ENCODE data around the gene CLDN6.

The CLDN6 gene

DNA sequence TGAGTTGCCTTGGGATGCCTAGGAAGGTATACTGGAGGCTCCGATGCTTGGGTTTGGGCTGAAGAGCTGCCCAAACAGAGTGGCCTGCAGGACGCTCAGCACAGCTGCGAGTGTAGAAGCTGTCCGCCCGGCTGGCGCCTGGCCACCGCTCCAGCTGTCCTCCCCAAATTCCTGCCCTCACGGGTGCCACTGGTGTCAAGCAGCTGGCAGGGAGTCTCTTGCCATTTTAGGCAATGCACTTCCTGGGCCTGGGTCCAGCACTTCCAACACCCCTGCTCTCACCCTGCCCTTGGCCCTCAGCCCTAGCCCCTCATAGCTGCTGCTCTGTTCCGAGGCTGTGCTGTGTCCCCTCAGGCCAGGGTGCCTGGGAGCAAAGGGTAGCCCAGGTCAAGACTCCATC is 32.5 kb downstream of the CLDN6 start:
- no peak for FAIRE-seq

DNA sequence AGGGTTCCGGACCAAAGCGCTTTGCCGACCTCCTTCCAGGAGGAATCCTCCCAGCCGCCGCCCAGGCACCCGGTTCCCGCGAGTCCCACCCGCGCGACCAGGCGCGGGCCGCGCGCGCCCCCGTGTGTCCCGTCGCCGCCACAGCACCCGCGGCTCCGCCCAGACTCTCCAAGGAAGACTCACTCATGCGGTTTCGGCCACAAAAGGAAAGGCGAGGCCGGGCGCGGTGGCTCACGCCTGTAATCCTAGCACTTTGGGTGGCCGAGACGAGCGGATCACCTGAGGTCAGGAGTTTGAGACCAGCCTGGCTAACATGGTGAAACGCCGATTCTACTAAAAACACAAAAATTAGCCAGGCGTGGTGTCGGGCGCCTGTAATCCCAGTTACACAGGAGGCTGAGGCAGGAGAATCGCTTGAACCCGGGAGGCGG is 34.3 kb downstream of the CLDN6 start:
- no peak for FAIRE-seq

DNA sequence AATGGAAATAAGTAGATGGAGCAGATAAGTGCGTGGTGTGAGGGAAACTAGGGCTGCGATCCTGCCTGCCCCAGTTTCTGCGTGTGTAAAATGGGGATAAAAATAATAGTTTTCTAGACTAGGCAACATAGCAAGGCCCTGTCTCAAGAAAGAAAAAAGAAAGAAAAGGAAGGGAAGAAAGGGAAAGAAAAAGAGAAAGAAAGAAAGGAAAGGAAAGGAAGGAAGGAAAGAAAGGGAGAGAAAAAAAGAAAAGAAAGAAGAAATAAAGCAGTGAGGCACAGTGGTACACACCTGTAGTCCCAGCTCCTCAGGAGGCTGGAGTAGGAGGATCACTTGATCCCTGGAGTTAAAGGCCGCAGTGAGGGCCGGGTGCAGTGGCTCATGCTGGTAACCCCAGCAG is 35.6 kb downstream of the CLDN6 start:
- no peak for FAIRE-seq

DNA sequence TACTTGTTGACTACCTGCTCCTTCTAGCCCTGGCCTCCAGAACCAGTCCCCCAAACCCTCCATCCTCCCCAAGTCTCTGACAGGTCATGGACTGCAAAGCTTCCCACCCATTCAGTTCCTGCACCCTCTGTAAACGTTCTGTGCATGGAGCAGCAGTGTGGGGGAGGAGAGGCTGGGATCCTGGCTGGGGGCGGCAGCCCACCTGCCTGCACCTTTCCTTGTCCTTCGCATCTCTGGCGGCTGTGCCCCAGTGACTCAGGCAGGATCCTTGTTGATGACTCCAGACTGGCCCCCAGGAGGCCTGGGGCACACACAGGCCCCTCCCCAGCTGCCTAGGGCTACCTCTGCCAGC is 36.1 kb downstream of the CLDN6 start:
- no peak for FAIRE-seq

DNA sequence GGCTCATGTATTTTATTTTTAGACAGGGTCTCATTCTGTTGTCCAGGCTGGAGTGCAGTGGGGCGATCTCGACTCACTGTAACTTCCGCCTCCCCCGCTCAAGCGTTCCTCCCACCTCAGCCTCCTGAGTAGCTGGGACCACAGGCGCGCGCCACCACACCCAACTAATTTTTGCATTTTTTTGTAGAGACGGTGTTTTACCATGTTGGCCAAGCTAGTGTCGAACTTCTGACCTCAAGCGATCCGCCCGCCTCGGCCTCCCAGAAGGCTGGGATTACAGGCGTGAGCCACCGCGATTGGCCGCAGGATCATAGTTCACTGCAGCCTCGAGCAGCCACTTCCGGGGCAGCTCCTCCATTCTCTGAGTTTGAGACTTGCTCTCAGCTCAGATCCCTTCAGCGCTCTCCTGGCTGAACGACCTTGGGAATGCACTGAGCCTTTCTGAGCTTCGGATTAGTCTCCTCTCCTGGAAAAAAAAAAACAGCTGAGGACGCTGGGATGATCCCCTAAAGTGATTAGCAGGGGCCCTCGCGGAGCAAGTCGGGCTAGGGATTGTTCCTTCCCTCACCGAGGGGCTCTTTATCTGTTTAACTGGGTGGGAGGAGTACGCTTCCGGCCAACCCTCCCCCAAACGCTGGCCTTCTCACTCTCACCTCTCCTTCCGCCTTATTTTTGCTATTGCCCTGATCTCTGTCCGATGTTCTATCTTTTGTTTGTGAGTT is 36.6 kb downstream of the CLDN6 start:
- FAIRE-seq = no peak

DNA sequence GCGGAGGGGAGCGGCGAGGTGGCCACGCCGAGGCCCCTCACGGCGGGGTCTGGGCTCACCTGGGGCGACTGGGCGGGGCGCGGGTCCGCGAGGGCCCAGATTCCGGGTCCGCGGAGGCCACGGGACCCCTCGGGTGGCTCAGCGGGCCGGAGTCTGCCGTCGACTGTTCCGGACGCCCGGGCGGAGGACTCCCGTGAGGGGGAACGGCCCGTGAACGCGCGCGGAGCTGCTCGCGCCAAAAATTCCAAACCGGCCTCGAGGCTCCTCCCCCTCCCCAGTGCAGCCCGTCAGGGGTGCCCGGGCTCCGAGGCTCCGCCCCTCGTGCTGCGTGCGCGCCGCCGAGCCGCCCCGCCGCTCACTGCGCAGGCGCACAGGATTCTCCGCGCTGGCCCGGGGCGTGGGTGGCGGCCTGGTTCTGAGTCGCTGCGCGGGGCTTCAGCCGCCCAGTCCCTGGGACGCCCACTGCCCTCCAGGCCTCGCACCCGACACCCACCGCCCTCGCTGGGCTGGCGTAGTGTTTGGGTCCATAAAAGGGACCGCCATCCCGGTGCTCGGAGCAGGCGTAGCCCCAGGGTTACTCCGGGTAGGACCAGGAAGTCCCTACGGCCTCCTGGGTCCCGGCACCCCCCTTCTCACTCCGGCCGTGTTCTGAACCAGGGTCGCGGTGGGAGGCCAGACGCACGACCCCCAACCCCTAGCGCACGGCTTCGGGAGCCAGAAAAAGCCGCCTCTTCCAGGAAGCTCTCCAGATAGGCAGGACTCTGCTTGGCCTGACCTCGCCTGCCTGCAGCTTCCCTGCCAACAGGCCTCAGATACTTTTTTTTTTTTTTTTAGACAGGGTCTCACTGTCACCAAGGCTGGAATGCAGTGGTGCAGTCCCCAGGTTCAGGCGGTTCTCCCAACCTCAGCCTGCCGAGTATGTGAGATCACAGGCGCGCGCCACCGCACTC is 37.5 kb downstream of the CLDN6 start, which contains the start of gene PKMYT1:
Gene PKMYT1, minus strand, starts transcription at position 220 of the 950 bp plus-strand sequence. CDS start 789 bp downstream, outside the sequence.
- no peak for FAIRE-seq

DNA sequence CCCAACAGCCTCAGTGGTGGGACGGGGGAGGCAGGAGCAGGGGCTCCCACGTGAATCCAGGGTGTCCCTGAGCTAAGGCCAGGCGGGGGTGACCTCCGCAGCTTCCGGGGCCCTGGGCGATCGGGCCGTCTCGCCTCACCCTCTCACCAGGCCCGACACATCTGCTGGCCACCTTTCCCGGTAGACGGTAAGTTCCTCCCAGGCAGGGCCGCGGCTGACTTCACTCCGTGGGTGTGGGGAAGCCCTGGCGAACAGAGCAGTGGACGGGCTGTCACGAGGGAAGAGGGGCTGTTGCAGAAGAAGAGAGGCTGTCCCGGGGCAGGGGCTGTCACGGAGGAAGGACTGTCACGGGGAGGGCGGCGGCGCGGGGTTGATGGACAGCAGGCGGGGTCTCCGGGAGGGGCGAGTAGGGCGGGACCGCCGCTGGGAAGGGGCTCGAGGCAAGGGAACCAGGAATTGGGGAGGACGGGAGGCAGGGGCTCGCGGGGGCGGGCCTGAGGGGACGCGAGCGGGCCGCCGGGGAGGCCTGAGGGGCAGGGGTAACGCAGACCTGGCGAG is 38.2 kb downstream of the CLDN6 start:
- no peak for FAIRE-seq

DNA sequence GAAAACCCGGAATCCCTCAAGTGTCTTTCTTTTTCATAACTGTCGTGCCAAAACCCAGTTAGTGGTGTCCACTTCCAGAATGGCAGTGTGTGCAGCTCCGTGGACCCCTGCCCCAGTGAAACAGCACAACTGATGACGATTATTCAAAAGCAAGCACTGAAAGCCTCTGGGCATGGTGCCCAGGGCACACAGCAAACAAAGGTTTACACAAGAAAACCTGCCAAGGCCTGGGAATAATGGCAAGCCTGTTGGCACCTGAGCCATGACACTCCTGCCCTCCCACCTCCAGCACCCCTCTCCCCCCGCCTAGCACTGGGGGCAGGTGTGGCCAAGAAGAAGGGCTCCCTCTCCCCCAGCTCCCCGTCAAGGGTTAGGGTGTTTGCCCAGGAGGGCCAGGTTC is 40.5 kb downstream of the CLDN6 start:
- no peak for FAIRE-seq

DNA sequence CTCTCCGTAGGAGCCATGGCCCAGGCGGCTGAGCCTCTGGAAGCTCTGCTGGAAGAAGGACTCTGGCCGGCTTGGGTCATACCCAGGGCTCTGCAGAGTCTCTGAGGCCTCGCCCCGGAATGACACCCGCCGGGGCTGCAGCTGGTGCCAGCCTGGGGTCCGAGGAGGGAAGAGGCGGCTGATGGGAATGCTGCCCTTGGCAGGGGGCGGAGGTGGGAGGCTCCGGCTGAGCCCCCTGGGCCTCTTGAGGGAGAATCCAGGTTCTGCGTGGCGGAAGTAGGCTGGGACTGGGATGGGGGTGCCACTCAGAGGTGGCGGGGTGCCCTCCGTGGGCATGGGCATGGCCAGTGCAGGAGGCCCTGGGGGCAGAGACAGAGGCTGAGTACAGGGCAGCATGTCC is 41.3 kb downstream of the CLDN6 start:
- no peak for FAIRE-seq

DNA sequence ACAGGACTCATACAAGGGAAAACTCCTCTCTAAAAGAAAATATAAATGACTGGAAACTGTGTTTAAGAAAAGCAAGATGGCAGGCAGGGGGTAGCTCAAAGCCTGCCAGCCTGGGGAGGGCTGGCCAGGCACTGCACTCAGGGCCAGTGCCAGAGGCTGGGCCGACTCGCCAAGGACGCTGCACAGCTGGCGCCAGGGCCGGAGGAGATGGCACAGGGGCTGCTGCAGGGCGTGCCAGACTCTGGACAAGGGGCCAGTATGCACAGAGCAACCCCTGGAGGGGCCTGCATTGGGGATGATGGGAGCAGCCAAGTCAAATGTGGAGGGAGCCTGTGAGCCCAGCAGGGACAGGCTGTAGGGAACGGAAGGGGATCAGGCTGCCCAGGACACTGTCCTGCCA is 41.8 kb downstream of the CLDN6 start:
- no peak for FAIRE-seq

DNA sequence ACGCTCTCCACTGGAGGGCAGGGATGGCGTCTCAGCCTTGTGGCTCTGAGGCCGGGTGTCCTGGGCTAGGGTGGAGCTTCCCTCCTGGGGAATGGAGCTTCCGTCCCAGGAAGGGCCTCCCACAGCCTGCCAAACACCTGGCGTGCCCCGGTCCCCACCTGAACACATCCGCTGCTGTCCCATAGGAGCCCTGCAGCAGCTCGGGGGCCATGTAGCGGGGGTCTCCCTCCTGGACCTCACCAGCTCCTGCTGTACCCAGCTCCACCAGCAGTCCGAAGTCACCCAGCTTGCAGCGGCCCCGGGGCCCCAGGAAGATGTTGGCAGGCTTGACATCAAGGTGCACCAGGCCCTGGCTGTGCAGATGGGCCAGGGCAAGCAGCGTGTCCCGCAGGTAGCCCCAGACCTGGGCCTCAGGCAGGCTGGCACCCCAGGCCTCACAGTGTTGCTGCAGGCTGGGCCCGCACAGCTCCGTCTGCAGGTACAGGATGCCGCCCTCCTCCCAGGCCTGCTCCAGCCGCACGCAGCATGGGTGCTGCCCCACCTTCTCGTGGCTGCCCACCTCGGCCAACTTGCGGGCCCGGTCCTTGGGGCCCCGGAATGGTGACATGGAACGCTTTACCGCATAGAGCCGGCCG is 42.7 kb downstream of the CLDN6 start:
- no peak for FAIRE-seq

DNA sequence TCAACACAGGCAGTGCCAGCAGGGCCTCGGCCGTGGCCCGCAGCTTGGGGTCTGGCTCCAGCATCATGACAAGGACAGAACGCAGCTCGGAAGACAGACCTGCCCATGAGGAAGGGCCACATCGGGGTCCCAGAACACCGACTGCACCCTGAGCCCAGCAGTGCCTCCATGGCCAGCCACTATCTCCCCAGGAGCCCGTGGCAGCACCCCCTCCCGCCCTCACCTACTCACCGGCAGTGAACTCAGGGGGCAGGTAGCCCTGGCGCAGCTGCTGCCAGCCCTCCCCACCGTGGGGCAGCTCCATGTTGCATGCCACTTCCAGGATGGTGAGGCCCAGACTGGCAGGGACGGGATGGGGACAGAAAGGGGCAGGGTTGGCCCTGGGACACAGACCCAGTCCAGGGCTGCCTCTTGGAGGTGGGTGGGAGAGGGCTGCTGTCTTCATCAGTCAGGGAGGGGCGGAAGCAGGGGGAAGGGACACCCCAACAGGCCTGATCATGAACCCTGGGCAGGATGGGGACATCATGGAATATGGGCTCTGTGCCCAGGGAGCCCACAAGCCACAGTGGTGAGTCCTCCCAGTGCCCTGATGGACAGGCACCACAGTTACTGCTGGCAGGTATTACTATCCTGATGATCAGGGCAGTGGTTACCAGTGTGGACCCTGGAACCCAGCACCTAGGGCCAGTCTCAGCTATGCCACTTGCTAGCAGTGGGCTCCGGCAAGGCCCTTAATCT is 43.5 kb downstream of the CLDN6 start:
- no peak for FAIRE-seq

DNA sequence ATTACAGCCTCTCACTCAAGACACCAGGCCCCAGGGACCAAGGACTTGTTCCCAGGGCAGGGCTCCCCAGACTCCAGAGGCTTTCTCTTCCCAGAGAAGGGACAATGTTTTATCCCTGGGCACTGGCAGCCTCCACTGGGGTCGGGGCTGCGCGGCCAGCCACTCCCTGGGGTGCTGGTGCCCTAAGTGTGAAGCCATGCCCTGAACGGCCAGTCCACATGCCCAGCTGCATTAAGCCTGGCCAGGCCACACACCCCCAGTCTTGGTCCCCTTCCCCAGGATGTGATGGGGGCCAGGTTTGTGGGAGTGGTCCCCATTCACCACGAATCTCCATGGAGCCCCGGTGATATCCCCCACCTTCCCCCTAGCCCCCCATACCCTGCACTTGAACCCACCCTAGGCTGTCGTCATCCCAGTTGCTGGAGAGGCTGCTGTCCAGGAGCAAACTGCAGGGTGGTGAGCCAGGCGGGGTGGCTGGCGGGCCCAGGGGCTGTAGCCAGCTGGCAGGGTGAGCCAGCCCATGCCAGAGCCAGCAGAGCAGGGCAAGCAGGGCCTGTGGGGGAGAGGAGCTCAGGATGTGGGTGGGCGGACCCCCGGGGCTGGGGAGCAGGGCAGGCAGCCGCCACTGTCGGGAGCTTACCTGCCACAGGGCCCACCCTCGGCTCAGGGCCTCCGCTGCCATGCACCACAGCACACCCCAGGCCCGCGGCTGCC is 44.2 kb downstream of the CLDN6 start:
- no peak for FAIRE-seq

DNA sequence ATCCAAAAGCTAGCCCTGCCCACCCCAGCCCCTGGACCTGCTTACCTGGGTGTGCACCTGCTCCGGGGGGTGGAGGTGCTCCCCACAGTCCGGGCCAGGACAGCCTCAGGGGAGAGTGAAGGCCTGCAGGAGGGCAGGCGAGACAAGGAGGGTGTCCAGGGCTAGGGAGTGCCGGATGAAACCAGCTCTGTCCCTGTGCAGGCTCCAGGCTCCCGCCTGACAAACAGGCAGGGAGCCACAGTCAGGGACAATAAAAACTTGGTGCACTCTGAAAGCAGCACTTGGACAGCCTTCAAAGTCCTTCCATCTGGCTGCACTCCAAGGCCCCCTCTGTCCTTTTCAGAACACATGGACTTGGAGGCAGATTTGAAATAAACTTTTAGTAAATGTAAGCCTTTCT is 44.9 kb downstream of the CLDN6 start:
- no peak for FAIRE-seq

DNA sequence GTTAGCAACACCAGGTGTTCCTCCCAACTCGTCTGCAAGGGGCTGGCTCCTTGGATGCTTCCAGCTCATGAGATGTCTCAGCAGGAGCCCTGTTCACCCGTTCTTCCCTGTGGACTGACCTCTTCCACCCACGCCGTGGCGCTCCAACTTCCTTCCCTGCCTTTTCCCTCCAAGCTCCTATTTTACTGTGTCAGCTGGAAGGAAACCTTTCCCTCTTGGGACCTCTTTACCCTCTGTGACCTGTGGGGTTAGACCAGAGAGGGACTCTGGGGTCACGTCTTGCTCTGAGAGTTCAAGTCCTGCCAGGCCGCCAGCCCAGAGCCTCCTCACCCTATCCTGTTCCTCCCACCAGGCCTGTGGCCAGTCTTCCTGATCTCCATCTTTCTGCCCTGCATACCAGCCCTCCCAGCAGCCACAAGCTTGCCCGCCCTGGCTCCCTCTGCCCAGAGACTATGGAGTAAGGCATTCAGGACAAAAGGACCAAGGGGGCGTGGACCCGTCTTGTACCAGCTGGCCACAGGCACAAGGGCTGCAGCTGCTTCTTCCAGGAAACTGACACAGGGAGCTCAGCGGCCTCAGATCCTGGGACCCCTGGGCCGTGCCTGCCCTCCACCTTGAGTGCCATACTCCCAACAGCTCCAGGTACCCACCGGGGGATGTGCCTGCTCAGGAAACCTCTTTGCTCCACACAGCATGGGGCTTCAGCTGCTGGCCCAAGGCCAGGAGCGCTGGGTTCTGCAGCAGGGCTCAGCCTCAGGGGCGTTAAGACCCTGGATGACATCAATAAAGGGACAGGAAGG is 45.8 kb downstream of the CLDN6 start:
- FAIRE-seq = no peak

DNA sequence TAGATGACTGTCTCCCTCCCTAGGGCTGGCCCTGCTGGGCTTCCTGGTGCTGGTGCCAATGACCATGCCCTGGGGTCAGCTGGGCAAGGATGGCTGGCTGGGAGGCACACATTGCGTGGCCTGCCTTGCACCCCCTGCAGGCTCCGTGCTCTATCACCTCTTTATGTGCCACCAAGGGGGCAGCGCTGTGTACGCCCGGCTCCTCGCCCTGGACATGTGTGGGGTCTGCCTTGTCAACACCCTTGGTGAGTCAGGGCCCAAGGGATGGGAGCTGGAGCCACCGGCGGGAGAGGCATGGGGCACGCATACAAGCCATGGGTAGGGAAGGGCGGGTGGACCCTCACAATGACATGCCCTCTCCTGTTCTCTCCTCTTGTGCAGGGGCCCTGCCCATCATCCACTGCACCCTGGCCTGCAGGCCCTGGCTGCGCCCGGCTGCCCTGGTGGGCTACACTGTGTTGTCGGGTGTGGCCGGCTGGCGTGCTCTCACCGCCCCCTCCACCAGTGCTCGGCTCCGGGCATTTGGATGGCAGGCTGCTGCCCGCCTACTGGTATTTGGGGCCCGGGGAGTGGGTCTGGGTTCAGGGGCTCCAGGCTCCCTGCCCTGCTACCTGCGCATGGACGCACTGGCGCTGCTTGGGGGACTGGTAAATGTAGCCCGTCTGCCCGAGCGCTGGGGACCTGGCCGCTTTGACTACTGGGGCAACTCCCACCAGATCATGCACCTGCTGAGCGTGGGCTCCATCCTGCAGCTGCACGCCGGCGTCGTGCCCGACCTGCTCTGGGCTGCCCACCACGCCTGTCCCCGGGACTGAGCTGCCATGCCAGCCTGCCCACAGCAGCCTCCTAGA is 46.6 kb downstream of the CLDN6 start:
- FAIRE-seq = no peak

DNA sequence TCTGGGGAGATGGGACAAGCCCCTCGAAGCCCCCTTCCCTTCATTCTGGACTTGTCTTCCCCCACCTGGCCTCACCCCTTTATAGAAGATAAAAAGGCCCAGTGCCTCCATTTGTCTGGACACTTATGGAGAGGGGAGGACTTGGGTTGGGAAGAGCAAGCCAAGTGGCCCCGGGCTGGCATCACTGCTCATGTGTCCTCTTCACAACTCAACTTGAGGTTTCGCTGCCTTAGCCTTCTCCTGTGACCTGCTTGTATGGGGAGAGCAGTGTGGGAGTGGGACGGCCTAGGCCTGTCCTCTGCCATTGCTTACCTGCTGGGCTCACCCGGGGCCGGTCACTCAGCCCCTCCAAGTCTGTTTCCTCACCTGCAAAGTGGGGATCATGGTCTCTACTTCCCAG is 47.4 kb downstream of the CLDN6 start:
- no peak for FAIRE-seq

DNA sequence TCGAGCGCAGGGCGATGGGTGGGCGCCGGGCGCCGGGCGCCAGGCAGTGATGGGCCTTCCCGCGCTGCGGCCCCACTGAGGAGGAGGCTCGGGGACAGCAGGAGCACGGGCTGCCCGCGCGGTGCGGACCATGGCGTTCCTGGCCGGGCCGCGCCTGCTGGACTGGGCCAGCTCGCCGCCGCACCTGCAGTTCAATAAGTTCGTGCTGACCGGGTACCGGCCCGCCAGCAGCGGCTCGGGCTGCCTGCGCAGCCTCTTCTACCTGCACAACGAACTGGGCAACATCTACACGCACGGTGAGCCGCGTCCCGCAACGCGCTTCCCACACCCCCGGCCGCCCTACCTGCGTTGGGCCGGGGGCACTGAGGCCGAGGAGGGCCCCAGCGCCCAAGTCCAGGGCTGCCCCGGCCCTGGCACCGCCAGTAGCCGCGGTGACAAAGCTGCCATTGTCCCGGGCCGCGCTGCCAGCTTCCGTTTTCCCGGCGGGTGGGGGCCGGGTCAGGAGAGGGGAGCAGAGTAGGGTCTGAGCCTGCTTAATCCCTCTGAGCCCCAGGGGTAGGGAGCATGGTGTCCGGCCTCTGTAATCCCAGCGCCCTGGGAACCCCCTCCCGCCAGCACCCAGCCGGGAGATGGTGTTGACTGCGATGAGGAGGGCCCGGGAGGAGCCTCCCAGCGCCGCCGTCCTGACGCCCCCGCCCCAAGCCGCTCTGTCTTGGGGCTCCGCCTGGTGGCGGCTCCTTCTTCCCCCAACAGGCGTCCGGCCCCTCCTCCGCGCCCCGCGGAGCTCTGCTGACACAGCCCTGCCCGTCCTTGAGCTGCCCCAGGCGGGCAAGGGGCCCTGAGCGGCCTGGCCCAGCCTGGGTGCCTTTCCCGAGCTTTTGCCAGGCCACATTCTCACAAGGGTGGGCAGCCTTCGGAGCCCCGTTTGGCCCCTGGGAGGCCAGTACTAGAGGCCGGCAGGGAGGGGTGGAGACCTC is 48.1 kb downstream of the CLDN6 start:
- no peak for FAIRE-seq

All from colon (tissue), 2 donors.